GM23248 (cell line): ENCODE measurements around the gene NOS2.

Experiments used
- EZH2 ChIP-seq: fragments of 200-600 bp; sonication (generic); IDR thresholded peaks from 2 replicates; pipeline ENCODE4 v1.6.1; 2018; ENCODE audit warnings: antibody characterized with exemption, mild to moderate bottlenecking; ENCODE audit not compliant: insufficient read depth, poor library complexity, severe bottlenecking
- EZH2phosphoT487 ChIP-seq: fragments of 200-600 bp; sonication (generic); IDR thresholded peaks from 2 replicates; pipeline ENCODE4 v1.6.1; 2018; ENCODE audit warnings: antibody characterized with exemption, moderate library complexity, mild to moderate bottlenecking, low read depth; ENCODE audit not compliant: insufficient read depth

DNA sequence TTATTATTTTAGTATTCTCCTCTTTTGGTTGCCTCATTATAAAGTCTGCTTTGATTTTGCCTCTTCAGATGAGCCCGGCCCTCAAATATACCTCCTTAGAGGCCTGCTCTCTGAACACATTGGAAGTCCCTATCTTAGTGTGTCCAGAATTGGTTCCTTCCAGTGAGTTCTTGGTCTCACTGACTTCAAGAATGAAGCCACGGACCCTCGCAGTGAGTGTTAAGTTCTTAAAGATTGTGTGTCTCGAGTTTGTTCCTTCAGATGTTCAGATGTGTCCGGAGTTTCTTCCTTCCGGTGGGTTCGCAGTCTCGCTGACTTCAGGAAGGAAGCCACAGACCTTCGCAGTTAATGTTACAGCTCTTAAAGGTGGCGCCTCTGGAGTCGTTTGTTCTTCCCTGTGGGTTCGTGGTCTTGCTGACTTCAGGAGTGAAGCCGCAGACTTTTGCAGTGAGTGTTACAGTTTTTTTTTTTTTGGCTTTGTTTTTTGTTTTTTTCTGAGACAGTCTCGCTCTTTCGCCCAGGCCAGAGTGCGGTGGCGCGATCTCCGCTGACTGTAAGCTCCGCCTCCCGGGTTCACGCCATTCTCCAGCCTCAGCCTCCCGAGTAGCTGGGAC lies 45.8 kb upstream of the NOS2 start:
- TF ChIP-seq EZH2 = no peak
- no peak for TF ChIP-seq EZH2phosphoT487
